HG02610 (cell line): ENCODE data around the gene TNS1.

Experiments
- ATAC-seq: cut with Tn5 transposase; IDR thresholded peaks from one replicate; pipeline ENCODE4 v1.9.1; 2021; ENCODE audit warnings: mild to moderate bottlenecking, moderate library complexity; ENCODE audit not compliant: unreplicated experiment

The TNS1 gene

GRCh38 chr2:217880287-217880889 is 122.4 kb downstream of the TNS1 start:
- ATAC-seq = no peak

DNA sequence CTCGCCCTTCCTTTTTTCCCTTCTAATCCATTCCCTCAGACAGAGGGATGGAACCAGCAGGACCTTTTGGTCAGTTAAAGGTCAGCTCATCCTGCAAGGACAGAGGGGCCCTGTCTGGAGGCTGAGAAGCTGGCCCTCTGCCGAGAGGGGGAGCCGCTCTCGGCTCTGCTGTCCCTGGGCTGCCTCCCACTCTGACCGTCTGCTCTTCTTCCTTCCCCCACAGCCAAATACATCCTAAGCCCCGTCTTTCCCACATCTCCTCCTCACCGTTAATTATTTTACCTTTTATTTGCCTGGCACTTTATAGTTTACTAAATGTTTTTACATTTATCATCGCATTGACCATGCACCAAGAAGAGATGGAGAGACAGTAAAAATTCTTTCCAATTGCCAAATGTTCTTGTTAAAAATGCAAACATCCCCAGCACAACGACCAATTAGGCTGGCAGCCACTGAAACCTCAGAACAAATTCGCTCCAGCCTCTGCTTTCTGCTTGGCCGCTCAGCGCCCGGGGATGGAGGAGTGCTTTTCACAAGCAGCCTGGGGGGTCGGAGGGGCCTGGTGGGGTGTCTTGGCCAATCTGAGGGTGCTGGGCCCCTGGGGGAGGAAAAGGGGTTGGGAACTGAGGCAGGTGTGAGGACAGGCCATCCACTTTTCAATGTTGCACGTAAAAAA is 123.7 kb downstream of the TNS1 start:
- no peak for ATAC-seq

DNA sequence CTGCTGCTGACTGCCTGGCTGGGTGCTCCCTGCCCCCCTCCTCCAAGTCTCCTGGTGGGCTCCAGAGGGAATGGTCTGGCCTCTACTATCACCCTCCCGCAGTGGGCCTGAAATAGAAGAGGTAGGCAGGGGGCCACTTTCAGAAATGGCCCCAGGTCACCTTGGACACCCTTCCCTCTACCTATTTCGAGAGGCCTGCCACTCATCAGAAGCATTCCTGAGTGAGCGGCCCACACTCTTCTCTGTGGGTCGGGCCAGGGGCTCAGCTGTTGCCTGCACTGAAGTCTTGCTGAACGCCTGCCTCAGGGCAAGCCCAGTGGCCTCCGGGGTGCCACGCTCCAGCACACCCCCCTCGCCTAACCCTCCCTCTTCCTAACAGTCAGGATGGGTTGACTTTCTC is 124.9 kb downstream of the TNS1 start:
- no peak for ATAC-seq

DNA sequence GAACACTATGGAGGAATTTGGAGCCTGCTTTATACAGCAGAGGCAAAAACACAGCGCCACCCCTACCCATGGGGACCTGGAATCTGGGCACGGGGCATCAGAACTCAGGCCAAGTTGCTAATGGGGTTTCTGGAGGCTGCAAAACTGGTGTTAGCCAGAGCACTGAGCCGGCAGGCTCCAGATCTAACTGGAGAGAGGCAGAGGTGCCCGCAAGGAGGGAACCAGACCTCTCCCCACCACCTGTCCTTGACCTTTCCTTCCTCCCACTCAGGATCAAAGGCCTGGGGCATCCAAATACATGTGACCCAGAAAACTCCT is 126.6 kb downstream of the TNS1 start:
- ATAC-seq = no peak

DNA sequence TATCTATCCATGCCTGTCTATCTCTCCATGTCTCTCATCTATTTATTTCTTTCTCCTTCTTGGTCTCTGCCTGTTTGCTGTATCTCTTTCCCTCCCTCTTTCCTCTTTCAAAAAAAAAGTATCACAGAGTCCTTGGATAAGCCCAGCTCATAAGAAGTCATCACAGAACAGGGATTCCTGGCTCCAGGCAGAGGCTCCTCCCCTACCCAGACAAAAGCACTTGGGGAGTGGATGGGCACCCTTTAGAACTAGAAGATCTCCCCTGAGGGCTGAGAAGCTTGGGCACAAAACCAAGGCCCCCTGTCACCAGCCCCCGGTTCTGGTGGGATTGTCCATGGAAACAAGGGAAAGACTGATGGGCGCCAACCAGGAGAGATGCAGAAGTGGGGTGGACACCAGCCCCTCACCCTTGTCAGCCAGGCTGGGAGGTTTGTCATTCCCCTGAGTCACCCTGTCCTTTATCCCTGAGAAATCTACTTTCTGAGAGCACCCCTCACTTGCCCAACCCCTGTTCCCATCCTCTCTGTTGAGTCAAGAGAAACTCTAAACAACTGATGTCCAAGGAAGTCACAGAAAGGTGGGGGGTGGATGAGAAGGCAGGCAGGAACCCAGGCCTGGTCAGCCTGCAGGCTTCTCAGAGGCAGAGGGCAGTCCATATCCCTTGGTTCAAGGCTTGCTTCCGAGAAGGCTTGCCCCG is 127.1 kb downstream of the TNS1 start:
- ATAC-seq = no peak

- no peak for ATAC-seq
Measured at GRCh38 chr2:217875138-217875537, 127.7 kb downstream of the TNS1 start.

- ATAC-seq = no peak
Measured at GRCh38 chr2:217873371-217873770, 129.4 kb downstream of the TNS1 start.

DNA sequence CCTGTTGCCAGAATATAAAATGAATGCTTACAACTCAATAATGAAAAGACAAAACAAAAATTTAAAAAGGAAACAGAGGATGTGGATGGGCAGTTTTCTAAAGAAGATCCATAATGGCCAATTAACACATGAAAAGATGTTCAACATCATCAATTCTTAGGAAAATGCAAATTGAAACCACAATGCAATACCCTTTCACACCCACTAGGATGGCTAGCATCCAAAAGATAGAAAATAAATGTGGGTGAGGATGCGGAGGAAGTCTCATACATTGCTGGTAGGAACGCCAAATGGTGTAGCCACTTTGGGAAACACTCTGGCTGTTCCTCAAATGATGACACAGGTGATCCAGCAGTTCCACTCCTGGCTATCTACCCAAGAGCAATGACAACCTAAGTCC is 130.5 kb downstream of the TNS1 start:
- ATAC-seq = no peak

GRCh38 chr2:217870528-217871011 is 132.2 kb downstream of the TNS1 start:
- no peak for ATAC-seq

DNA sequence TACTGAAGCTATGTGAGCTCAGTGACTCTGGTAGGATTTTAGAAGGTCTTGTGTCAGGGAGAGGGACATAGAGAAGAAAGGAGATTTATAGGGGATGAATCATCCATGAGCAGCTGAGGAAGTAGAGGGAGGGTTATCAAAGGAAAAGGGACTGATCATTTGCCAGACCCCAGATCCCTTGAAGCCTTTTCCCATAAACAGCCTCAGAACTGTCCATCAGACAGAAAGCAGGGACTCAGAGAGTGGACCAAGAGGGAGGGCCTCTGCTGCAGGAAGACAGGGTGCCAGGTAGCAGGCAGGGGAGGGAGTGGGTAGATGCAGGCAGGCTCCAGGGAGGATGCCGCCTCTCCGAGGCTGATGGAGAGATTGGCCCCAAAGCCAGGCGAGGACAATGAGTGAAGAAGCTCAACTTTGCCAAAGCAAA is 133.9 kb downstream of the TNS1 start:
- no peak for ATAC-seq

- ATAC-seq = no peak
Measured at GRCh38 chr2:217868265-217868892, 134.4 kb downstream of the TNS1 start.

- ATAC-seq = no peak
Measured at GRCh38 chr2:217866457-217866856, 136.3 kb downstream of the TNS1 start.

GRCh38 chr2:217864963-217865772 is 137.6 kb downstream of the TNS1 start:
- ATAC-seq = peak; percentile 71

GRCh38 chr2:217863883-217864282 is 138.9 kb downstream of the TNS1 start:
- ATAC-seq = no peak

- ATAC-seq = no peak
Measured at GRCh38 chr2:217861334-217861877, 141.4 kb downstream of the TNS1 start.

DNA sequence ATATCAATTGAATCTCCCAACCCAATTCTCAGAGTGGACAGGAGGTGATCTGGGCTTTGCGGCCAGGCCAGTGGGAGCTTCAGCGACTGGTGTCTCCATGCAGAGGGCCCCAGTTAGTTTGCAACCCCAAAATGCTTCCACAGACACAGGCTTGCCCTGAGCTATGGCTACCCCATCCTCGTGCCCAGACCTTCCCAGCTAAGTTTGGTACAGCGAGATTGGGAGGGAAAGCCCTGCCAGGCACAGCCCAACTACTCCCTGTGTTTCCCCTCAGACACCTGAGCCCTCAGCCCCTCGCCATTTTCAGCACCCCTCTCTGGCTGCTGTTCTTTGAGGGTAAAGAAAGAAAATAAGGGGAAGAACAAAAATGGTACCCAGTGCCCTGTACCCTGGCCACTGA is 142.9 kb downstream of the TNS1 start:
- no peak for ATAC-seq

GRCh38 chr2:217858519-217859491 is 144.0 kb downstream of the TNS1 start:
- ATAC-seq = no peak

- no peak for ATAC-seq
Measured at GRCh38 chr2:217857624-217858506, 144.9 kb downstream of the TNS1 start.

GRCh38 chr2:217856871-217857270 is 145.9 kb downstream of the TNS1 start:
- ATAC-seq = no peak
